Stimulated activated CD8-positive, alpha-beta memory T cell treated with anti-CD3 and anti-CD28 coated beads, Interleukin-15, amount 100 ng/mL, for 24 hours (primary cell): ENCODE measurements around the gene AKAP9.
"Not testable (repeated sequence)": the region's sequence is repeated elsewhere in the genome, so short reads cannot be mapped to it uniquely, and the experiment has no call there.

ENCODE experiments used
- DNase-seq: peaks from one replicate; pipeline ENCODE4 v3.0.0-alpha.2; 2020; ENCODE audit warnings: low read depth

AKAP9 gene

DNA sequence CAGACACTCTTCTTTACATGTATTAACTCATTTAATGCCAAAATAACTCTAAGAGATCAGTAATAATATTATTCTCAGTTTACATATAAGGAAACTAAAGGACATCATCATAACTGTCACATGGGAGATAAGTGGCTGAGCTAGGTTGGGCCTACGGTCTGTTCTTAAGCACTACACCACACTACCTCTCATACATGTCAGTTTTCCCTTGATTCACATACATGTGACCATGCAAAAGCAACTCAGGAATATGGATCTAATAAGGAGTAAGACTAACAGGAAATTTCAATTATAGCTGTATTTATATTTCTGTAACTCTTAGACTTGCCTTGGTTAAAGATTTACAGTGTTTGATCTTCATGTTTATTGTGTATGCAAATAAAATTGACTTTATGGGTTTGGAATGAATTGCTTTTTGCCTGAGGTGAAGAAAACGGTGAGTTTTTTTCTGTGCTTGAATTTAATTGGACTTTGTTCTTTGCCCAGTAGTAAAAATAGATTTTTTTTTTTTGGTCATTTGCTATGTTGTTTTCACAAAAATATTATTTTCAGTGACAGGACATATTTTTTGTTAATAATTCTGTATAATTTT, 123.9 kb downstream of the AKAP9 start:
- no peak for DNase-seq

DNA sequence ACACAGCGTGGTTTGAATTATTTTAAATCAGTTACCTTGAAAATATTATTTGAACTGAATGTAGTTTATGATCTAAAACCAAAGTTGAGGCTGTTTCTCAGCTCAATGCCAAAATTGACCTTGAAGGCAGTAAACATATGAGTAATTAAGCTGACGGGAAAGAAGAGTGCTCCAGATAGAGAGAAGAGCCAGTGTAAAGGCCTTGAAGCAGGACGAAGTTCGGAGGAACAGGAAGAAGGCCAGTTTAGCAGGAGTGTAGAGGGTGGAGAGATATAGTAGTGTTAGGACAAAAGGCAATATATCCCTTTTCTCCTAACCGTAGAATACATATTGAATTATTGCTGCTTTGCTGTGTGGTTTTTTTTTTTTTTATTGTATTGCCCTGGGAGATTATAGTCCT, 130.4 kb downstream of the AKAP9 start:
- no peak for DNase-seq

DNA sequence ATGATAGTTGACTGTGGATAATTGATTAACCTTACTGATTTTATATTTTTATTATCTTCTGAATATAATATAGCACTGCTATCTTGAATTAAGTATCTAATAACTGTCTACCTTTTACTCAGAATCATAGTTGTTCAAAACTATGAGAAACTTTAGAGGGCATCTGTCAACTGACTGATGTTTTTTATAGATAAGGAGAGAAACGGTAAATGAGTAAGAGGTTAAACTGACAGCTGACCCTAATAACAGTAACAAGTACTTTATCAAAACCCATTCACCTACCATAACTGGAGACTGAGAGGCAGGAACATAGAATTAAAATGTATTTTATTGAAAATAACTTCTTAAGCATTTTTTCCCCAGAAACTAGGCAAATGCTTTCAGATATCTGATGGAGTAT, 131.5 kb downstream of the AKAP9 start:
- no peak for DNase-seq

DNA sequence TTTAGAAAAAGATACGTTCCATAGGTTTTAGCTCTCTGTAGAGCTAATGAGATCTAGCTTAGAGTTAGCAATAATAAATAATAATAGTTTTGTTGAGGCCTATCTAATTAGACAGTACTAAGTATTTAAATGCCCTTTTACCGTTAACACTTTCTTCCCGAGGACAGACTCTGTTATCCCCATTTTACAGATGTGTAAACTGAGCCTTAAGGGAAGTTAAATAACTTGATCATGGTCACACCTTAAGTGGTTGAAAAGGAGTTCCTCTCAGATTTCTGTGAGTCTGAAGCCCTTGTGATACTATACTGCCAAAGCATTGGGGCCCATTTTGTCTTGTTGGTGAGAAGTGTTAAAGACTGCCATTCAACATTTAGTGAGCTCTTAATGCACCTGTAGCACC, 132.0 kb downstream of the AKAP9 start:
- DNase-seq: no peak

DNA sequence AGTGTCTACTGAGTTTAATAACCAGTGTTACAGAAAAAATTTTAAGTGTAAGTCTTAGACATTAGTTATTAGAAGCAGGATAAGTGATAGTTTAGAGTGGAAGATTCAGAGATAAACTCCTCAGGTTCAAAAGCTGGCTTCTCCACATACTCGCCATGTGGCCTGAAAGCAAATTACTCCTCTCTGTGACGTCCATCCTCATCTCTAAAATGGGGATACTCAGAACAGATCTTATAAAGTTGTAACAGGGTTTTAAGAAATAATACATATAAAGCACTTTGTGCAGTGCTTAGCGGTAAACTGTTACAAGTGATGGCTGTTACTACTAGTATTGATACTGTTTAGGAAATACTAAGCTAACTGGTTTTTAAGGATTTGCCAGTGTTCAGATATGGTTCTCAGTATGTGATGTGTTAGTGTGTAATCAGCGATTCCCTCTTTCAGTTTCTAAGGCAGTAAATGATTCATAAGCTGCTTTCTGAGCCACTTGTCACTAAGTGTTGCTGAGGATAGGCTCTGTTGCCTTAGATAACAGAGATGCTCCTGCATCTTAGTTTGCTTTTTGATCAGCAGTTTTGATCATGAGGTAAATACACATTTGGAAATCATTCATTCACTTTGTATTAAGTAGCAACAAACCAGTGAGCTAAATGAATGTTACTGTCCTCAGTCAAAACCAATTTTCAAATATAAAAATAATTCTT, 134.9 kb downstream of the AKAP9 start:
- DNase-seq: no peak

DNA sequence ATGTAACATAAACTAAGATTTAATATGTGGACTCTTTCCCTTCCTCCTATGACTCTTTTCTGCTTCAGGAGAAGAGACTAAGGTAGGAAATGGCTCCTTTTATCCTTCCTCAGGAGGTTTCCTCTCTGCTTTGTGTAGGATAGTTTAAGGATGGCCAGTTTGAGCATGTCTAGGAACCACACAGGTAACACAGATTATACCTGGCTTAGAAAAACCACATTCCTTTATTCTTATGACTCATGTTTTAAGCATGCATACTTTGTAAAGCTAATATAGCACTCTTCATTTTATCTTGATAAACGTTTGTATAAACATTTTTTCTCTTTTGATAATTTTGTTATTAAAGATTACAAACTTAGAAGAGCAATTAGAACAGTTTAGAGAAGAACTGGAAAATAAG, 135.8 kb downstream of the AKAP9 start:
- DNase-seq: no peak

DNA sequence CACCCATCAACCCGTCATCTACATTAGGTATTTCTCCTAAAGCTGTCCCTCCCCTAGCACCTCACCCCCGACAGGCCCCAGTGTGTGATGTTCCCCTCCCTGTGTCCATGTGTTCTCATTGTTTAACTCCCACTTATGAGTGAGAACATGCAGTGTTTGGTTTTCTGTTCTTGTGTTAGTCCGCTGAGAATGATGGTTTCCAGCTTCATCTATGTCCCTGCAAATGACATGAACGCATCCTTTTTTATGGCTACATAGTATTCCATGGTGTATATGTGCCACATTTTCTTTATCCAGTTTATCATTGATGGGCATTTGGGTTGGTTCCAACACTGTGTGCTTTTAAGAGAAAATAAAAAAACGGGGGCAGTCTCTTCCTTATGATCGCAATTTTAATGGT, 143.3 kb downstream of the AKAP9 start:
- DNase-seq: not testable (repeated sequence)

DNA sequence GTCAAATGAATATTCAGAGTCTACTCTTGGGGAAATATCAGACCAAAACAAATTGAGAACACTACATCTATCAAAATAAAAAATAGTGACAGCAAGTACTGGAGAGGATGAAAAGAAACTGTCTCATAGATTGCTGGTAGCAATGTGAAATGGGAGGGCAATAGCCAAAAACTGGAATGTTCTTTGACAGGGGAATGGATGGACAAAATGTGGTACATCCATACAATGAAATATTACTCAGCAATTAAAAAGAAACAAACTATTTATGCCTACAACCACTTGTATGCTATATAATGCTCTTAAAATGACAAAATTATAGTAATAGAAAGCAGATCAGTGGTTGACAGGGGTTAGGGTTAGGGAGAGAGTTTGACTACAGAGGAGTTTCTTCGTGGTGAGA, 147.6 kb downstream of the AKAP9 start:
- DNase-seq: no peak

DNA sequence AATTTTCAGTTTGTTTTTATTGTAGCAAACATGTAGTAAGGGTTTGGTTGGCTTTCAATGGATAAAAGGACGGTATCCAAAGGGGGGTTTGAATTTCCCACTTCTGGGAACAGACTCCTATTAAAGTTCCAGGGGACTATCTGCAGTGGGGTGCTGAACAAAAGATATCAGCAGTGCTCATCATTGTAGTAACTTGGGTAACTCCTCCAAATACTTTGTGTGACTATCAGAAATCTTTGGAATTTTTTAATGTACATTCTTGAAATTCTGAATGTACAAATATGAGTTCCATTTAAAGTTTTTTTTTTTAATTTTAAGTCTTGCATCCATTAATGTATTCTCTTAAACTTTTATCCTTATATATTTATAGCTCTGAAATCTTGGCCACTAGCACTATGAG, 151.5 kb downstream of the AKAP9 start:
- no peak for DNase-seq

DNA sequence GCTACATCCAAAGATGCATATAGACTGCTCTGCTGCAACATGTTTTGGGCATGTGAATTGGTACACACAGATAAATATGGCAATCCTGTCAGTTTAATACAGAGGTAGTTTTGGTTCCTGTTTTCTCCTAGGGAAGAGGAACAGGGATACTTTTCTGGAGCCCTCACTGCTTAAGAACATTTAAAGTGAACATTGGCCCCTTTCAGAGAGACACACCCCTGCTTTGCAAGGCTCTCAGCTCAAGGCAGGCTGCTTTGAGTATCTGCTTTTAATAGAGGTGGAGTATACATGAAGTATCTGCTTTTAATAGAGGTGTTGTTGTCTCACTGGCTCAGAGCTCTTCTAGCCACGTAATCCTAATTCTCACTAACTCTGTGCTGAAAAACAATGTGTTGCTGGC, 154.7 kb downstream of the AKAP9 start:
- no peak for DNase-seq

DNA sequence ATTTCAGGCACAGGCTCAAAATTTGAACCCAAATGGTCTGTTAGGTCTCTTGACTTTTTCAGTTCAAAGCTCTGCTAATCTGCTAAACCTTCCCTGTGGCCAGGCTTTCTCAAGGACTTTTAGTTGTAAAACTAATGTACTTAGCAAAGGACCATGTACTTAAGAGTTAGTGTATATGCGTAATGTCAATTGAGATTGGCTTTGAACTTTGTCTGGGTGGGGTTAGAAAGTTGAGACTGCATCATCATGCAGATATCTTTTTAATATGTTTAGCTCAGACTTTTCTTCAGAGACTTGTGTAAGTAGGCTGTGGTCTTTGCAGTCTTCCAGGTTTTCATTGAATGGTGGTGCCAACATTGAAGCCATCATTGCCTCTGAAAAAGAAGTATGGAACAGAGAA, 159.9 kb downstream of the AKAP9 start:
- DNase-seq: no peak

DNA sequence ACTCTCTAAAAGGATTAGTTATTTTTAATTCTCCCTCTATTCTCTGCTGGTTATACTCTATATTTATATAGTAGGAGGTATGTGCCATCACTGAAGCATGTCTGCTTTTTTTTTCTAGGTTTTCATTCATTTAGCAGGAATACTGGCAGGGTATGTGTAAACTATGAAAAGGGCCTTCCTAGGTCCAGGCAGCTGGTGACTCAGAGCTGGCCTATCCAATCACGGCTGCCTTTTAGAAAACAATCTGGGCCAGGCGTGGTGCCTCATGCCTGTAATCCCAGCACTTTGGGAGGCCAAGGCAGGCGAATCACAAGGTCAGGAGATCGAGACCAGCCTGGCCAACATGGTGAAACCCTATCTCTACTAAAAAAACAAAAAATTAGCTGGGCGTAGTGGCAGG, 162.2 kb downstream of the AKAP9 start:
- DNase-seq: not testable (repeated sequence)

DNA sequence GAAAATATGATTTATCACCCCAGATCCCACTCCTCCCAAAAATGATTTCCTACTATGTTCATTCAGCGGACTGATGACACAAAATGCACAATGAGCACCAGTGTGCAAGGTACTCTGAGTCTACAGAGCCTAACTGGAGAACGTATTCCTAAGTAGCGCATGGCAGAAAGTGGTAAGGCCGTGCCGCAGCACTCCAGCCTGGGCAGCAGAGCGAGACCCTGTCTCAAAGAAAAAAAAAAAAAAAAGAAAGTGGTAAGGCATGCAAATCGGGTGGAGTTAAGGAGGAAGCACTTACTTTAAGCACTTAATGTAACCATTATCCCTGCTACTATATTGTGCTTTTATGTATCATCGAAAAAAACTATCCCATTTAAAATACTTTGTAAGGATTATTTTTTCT, 168.2 kb downstream of the AKAP9 start:
- no peak for DNase-seq

DNA sequence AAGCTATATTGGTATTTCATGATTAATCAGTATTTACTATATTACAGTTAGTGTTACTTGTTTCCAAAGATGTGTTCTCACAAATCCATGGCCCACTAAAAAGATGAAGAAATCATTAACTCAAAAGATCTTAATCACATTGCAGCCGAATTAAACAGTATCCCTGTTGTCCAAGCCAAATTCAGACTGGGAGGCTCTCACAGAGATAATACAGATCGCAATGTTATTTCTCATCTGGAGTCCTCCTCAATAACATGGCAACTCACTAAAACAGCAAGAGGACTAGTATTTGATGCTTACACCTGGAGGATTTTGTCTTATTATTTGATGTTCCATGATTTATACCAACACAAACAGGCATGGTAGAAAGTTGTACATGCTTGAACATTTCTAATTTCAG, 170.2 kb downstream of the AKAP9 start:
- no peak for DNase-seq

DNA sequence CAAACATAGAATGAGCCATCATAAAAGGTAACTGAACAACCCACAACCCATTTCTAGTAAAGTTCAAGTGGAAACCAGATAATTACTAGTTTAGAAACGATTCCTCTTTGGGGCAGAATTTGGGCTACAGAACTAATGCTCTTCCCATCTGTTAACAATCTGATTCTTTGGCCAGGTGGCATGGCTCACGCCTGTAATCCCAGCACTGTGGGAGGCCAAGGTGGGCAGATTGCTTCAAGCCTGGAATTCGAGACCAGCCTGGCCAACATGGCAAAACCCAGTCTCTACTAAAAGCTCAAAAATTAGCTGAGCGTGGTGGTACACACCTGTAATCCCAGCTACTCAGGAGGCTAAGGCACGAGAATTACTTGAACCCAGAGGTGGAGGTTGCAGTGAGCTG, 175.2 kb downstream of the AKAP9 start:
- no peak for DNase-seq

DNA sequence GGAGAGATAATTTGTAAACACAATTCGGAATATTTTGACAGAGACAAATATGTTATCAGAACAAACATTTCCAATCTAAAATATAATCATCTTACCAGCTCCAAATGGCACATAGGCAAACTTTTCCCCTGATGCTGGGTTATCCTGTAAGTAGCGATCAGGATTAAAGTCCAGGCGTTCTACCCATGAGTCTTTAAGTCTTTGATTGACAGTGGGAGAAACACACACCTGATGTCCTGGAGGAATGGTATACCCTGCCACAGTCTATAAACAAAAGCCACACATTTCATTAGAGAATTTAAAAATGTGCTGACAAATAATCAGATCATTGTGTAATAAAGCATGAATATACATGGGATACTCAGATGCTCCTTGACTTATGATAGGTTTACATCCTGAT, 176.3 kb downstream of the AKAP9 start:
- DNase-seq: no peak

DNA sequence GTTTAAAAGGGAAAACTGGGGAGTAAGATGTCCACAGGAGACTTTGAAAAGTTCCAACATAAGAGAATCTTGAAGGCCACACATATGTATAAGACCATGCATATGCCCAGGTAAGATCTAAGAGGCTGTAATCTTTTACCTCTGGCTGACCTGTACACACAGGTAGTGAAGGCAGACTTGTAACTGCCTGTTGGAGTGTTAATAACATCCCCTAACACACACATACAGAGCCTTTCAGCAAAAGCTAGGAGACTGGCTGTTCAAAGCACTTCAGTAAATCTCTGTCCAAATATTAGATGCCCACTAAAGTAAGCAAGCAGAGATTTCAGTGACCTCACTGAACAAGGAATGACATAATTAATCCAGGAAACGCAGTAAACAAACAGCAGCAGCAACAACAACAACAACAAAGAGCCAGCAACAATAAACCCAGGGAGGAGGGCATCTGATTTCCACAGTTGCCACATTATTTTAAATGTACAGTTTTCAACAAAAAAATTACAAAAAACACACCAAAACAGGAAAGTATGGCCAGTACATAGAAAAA, 178.6 kb downstream of the AKAP9 start:
- no peak for DNase-seq

DNA sequence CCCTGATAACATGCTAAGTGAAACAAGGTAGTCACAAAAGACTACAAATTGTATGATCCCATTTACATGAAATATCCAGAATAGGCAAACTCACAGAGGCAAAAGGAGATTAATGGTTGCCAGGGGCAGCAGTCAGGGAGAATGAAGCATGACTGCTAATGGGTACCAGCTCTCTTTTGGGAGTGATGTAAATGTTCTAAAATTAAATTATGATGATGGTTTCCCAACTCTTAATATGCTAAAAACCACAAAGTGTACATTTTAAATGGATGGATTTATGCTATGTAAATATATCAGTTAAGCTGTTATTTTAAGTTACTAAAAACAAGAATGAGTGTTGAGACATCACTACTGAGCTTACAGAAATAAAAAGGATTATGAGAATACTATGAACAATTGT, 181.0 kb downstream of the AKAP9 start:
- DNase-seq: no peak

DNA sequence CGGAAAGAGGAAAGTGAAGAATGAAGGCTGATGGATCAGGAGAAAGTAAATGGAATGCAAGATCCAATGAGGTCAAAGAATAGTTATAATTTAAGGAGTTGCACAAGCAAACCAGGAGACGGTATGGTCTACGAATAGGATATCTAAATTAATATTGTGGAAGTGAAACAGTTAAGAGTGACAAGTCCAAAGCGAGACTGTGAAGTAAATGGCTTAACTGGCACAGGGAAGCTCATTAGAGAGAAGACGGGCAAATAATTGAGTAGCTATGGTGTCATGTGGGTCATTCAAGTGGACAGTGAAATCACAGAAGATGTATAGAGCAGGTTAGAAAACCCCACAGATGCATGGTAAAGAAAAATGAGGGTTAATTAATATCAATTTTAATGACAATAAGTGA, 190.4 kb downstream of the AKAP9 start:
- no peak for DNase-seq

DNA sequence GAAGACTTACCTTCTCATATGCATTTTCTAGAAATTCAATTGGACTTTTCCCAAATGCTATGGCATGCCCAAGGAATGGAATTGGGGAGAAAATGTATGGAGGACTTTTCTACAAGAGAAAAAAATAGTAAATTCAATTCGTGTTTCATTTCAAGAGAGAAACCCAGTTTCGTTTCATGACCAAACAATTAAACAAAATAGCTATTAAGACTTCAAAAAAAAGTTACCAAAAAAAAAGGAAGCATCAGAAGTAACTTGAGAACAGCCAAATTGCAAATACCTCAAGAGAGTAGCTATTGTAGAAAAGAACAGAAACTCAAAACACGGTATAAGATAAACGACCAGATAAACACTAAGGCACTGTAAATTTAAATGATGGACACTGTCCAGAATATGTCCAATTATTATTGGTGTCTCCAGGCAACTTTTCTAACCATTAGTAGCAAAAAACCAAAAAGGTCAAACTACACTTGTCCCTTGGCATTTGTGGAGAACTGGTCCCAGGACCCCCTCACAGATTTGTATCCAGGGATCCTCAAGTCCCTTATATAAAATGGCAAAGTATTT, 191.2 kb downstream of the AKAP9 start:
- DNase-seq: no peak

DNA sequence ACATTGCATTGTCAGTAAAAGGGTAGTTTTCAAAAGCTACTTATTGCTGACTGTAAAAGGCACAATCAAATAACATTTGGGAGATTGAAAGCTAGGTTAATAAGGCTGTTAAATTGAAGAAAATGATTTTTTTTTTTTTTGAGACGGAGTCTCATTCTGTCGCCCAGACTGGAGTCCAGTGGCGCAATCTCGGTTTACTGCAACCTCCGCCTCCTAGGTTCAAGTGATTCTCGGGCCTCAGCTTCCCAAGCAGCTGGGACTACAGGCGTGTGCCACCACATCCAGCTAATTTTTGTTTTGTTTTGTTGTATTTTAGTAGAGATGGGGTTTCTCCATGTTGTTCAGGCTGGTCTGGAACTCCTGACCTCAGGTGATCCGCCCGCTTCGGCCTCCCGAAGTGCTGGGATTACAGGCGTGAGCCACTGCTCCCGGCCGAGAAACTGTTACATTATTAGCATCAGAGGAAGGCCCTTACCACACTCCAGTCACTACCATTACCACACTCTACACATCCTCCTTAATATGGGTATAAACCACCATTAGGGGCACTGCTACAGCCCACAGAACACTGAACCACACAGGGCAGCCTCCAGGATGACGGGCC, 192.6 kb downstream of the AKAP9 start:
- no peak for DNase-seq

DNA sequence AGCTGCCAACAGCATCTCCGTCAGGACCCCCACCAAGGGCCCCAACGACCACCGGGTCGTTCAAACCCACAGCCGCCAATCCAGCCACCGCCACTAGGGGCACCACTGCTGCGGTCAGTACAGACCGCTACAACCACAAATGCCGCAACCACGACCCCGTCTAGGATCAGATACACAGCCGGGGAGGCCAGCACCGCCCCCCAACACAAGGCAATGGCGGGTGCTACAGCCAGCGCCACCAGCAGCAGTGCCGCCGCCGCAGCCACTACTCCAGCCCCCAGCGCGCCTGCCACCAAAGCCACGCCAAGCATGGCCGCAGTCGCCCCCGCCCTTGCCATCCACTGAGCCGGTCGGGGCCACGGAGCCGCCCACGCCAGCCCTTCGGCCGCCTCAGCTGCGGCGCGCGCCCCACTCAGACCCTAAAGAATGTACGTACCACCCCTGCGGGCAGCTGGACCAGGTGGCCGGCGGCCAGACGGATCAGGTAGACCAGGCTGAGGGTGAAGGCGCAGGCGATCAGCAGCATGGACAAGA, 193.1 kb downstream of the AKAP9 start:
- DNase-seq: peak; percentile 43
